Fibroblast of lung (primary cell): ENCODE measurements around the gene ASF1A. TPM values are rescaled to one million over a fixed set of nuclear protein-coding genes. Genes with fewer than 3 reads are reported as not detected.

Experiments
- DNase-seq, 2 donors: peaks; one replicate each; pipeline versions ENCODE4 v3.0.0 to v3.0.0-alpha.2; 2010; ENCODE audit warnings: low read depth in 2 of 2
- H2AFZ ChIP-seq: 2 replicates; pipeline ENCODE4 v1.5.1; 2012; ENCODE audit warnings: low read length, control low read depth, inconsistent platforms
- H3K27ac ChIP-seq: 2 replicates; pipeline ENCODE4 v1.5.1; 2011; ENCODE audit warnings: low read length, control low read depth; ENCODE audit not compliant: insufficient read depth
- H3K27me3 ChIP-seq: 2 replicates; pipeline ENCODE4 v1.5.1; 2011; ENCODE audit warnings: mild to moderate bottlenecking, low read length; ENCODE audit not compliant: control insufficient read depth, insufficient read depth
- H3K36me3 ChIP-seq: 2 replicates; pipeline ENCODE4 v1.5.1; 2011; ENCODE audit warnings: low read length; ENCODE audit not compliant: control insufficient read depth, insufficient read depth
- H3K4me1 ChIP-seq: 2 replicates; pipeline ENCODE4 v1.5.1; 2011; ENCODE audit warnings: low read length; ENCODE audit not compliant: control insufficient read depth, insufficient read depth; ENCODE audit errors: extremely low read depth
- H3K4me2 ChIP-seq: 2 replicates; pipeline ENCODE4 v1.5.1; 2011; ENCODE audit warnings: low read length, control low read depth; ENCODE audit not compliant: insufficient read depth; ENCODE audit errors: extremely low read depth
- H3K4me3 ChIP-seq, 4 experiments: fragments of 200-600 bp in 1 of 4; sonication (generic) in 1 of 4; replicated peaks in 1 of 4; 2 replicates each; pipeline ENCODE4 v1.5.1; 2011 to 2016; ENCODE audit warnings: low read length in 4 of 4, low read depth in 3 of 4, mild to moderate bottlenecking in 3 of 4, control low read depth in 2 of 4, inconsistent platforms in 1 of 4, mixed read lengths in 1 of 4; ENCODE audit not compliant: insufficient read depth in 1 of 4; ENCODE audit errors: control extremely low read depth in 1 of 4
- H3K79me2 ChIP-seq: 2 replicates; pipeline ENCODE4 v1.5.1; 2012; ENCODE audit warnings: mild to moderate bottlenecking, low read length, inconsistent platforms; ENCODE audit not compliant: control insufficient read depth, insufficient read depth
- H3K9ac ChIP-seq: 2 replicates; pipeline ENCODE4 v1.5.1; 2011; ENCODE audit warnings: mild to moderate bottlenecking, low read length, control low read depth; ENCODE audit not compliant: insufficient read depth
- H3K9me3 ChIP-seq: 2 replicates; pipeline ENCODE4 v1.5.1; 2012; ENCODE audit warnings: low read depth, low read length; ENCODE audit not compliant: control insufficient read depth, insufficient read depth
- H4K20me1 ChIP-seq: 2 replicates; pipeline ENCODE4 v1.5.1; 2011; ENCODE audit warnings: low read length; ENCODE audit not compliant: control insufficient read depth, insufficient read depth; ENCODE audit errors: extremely low read depth
- CTCF ChIP-seq, 2 donors: IDR thresholded peaks in 1 of 2; conservative IDR thresholded peaks in 1 of 2; 1 replicate in 1 of 2; 2 replicates in 1 of 2; pipeline ENCODE4 v1.5.1; 2011 to 2012; ENCODE audit warnings: low read length in 2 of 2, control low read depth in 1 of 2, inconsistent platforms in 1 of 2, low read depth in 1 of 2, mild to moderate bottlenecking in 1 of 2
- EZH2 ChIP-seq: IDR thresholded peaks from 2 replicates; pipeline ENCODE4 v1.5.1; 2012; ENCODE audit warnings: low read length, control low read depth, mild to moderate bottlenecking; ENCODE audit errors: missing control alignments
- polyA plus RNA-seq, 2 donors: library from polyadenylated mRNA; depleted of rRNA in 1 of 2; stranded (reverse) in 1 of 2; unstranded in 1 of 2; fragments of >200 nt; gene quantifications; 2 replicates each; pipeline ENCODE4 v1.2.1, GENCODE V29; 2011 to 2012; ENCODE audit warnings: missing spikeins in 1 of 2
- total RNA-seq: library from RNA; depleted of rRNA; stranded (reverse); fragments of >200 nt; gene quantifications from 2 replicates; pipeline ENCODE4 v1.2.1, GENCODE V29; 2014

Gene ASF1A
- total and polyA plus RNA-seq, 2 donors (not counting 1 experiment from before 2014, with no cell fraction given) = 16.5 to 20.3 TPM

- Histone ChIP-seq H3K9ac (no peak overlapping the region), H3K4me2 (peak overlapping the region; percentile 29), H3K4me1 (peaks cover 2% of the 10 kb centered on the region), H3K27me3 (no peaks in the 10 kb centered on the region), H2AFZ (no peak overlapping the region), H3K9me3 (no peaks in the 10 kb centered on the region), H4K20me1 (no peaks in the 10 kb centered on the region), H3K36me3 (no peaks in the 10 kb centered on the region), H3K27ac (peak overlapping the region; percentile 18), H3K79me2 (no peaks in the 10 kb centered on the region), H3K4me3 (no peak overlapping the region)
- TF ChIP-seq EZH2 (no peak), CTCF (conservative IDR thresholded peaks at IDR 0.05 in 1 of 2, IDR thresholded peaks at IDR 0.05 in 1 of 2; ENCODE audit: low read depth in 1 of 2, low read length in 2 of 2) (no peak)
- peak in 1 of 2 donors; percentile 44 for DNase-seq
Measured at GRCh38 chr6:118876198-118876597, 17.8 kb upstream of the ASF1A start.

GRCh38 chr6:118876814-118877213, 17.1 kb upstream of the ASF1A start:
- H3K9ac ChIP-seq = no peak overlapping the region

GRCh38 chr6:118877806-118878205, 16.1 kb upstream of the ASF1A start:
- Histone ChIP-seq H3K4me3 (no peak overlapping the region), H3K9me3 (no peaks in the 10 kb centered on the region), H3K9ac (no peak overlapping the region), H3K27ac (no peak overlapping the region), H2AFZ (no peak overlapping the region), H3K79me2 (no peaks in the 10 kb centered on the region), H3K4me2 (no peak overlapping the region), H3K4me1 (peaks cover 2% of the 10 kb centered on the region), H3K27me3 (no peaks in the 10 kb centered on the region), H3K36me3 (no peaks in the 10 kb centered on the region), H4K20me1 (no peaks in the 10 kb centered on the region)
- no peak for DNase-seq
- no peak for TF ChIP-seq EZH2
- TF ChIP-seq CTCF (conservative IDR thresholded peaks at IDR 0.05 in 1 of 2, IDR thresholded peaks at IDR 0.05 in 1 of 2; ENCODE audit: low read depth in 1 of 2, low read length in 2 of 2) = no peak

More at GRCh38 chr6:118876814-118877213, 17.1 kb upstream of the ASF1A start:
- H2AFZ ChIP-seq = peak overlapping the region; percentile 54
- no peaks in the 10 kb centered on the region for H3K79me2 ChIP-seq
- H3K27me3 ChIP-seq = no peaks in the 10 kb centered on the region
- no peak overlapping the region for H3K4me3 ChIP-seq
- TF ChIP-seq CTCF (conservative IDR thresholded peaks at IDR 0.05 in 1 of 2, IDR thresholded peaks at IDR 0.05 in 1 of 2; ENCODE audit: low read depth in 1 of 2, low read length in 2 of 2) = no peak
- TF ChIP-seq EZH2 = no peak
- peak overlapping the region; percentile 18 for H3K27ac ChIP-seq
- H4K20me1 ChIP-seq = no peaks in the 10 kb centered on the region
- peaks cover 2% of the 10 kb centered on the region for H3K4me1 ChIP-seq
- H3K36me3 ChIP-seq = no peaks in the 10 kb centered on the region
- peak overlapping the region; percentile 27 for H3K4me2 ChIP-seq
- no peaks in the 10 kb centered on the region for H3K9me3 ChIP-seq
- peak; percentile 54 to 83 for DNase-seq
